ENCODE measurements around the gene SERPINB7.

The SERPINB7 gene

GRCh38 chr18:63779386-63779785 is 4.2 kb downstream of the SERPINB7 start:
- no peak for DNase-seq
- in situ Hi-C loops (cut with HindIII; ENCODE audit: low pct_ligation_motif_present, low pct_unique_long_range_greater_than_20kb, low sequenced_read_pairs) = no loop called here

- in situ Hi-C loops (cut with HindIII; ENCODE audit: low pct_ligation_motif_present, low pct_unique_long_range_greater_than_20kb, low sequenced_read_pairs) = no loop called here
- DNase-seq = no peak
These were observed 8.2 kb downstream of the SERPINB7 start for GRCh38 chr18:63783394-63783793.

GRCh38 chr18:63784787-63785452 is 9.7 kb downstream of the SERPINB7 start:
- in situ Hi-C loops (cut with HindIII; ENCODE audit: low pct_ligation_motif_present, low pct_unique_long_range_greater_than_20kb, low sequenced_read_pairs) = no loop called here
- DNase-seq = no peak

DNA sequence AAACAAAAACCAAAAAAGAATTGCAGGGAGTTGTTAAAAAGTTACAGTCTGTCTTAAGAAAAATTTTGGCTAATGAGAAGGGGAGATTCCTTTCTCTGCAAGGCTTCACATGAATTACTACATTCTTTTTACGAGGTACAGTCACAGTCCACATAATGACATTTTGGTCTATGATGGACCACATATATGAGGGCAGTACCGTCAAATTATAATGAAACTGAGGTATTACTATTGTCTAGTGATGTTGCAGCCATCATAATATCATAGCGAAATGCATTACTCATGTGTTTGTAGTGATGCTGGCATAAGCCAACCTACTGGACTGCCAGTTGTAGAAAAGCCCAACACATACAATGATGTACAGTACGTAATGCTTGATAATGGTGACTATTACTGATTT is 12.5 kb downstream of the SERPINB7 start:
- DNase-seq = no peak
- in situ Hi-C loops (cut with HindIII; ENCODE audit: low pct_ligation_motif_present, low pct_unique_long_range_greater_than_20kb, low sequenced_read_pairs) = no loop called here

DNA sequence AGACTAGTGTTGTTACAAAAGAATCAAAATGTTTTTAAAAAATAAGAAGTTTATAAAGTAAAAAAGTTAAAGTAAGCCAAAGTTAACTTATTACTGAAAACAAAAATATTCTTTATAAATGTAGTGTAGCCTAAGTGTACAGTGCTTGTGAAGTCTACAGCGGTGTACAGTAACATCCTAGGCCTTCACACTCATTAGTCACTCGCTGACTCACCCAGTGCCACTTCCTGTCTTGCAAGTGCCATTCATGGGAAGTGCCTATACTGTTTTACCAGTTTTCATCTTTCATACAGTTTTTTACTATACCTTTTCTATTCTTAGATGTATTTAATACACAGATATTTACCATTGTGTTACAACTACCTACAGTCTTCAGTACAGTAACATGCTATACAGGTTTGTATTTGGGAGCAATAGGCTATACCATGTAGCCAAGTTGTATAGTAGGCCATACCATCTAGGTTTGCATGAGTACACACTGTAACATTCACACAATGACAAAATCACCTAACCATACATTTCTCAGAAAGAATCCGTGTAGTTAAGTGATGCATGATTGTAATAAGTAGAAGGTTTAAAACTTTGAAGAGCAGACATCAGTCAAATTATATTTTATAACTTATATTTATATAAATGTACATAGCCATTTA is 13.4 kb downstream of the SERPINB7 start:
- DNase-seq = peak; percentile 71
- in situ Hi-C loops (cut with HindIII; ENCODE audit: low pct_ligation_motif_present, low pct_unique_long_range_greater_than_20kb, low sequenced_read_pairs) = no loop called here

DNA sequence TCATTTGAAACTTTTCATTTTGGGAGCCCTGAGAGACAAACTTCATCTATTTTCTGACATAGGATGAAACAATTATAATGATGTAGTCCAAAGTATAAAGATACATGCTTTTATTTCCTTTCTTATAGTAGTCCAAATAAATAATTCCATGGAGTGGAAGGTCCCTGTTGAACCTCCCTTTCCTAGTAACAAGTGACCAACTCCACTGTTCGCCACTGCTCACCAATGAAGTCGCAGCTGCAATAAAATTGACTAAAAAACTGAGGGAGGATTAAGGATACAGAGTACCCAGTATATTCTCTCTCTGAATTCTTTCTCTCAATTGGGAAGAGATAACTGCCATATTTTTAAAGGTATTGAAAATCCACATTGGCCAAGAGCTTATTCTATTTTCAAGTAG is 14.1 kb downstream of the SERPINB7 start:
- no peak for DNase-seq
- in situ Hi-C loops (cut with HindIII; ENCODE audit: low pct_ligation_motif_present, low pct_unique_long_range_greater_than_20kb, low sequenced_read_pairs) = no loop called here

DNA sequence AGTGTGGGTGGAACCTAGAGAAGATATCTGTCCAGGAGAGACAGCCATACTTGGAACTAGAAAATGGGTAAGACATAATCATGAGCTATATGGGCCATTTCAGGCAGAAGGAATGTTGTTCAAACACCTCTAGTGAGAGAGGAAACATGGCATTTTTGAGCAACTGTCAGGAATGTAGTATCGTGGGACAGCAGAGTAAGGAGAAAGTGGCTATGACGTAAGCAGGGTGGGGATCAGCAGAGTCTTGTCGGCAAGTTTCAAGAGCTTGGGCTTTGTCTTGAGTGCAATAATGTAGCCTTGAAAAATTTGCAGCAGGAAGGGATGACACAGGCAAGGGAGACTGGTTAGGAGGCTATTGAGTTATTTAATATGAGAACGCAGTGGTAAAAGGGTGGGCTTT is 20.4 kb downstream of the SERPINB7 start:
- in situ Hi-C loops (cut with HindIII; ENCODE audit: low pct_ligation_motif_present, low pct_unique_long_range_greater_than_20kb, low sequenced_read_pairs) = no loop called here
- DNase-seq = no peak

GRCh38 chr18:63799189-63799588 is 24.0 kb downstream of the SERPINB7 start:
- no peak for DNase-seq
- in situ Hi-C loops (cut with HindIII; ENCODE audit: low pct_ligation_motif_present, low pct_unique_long_range_greater_than_20kb, low sequenced_read_pairs) = no loop called here

- DNase-seq = no peak
- in situ Hi-C loops (cut with HindIII; ENCODE audit: low pct_ligation_motif_present, low pct_unique_long_range_greater_than_20kb, low sequenced_read_pairs) = no loop called here
These were observed 26.1 kb downstream of the SERPINB7 start for GRCh38 chr18:63801343-63801742.

DNA sequence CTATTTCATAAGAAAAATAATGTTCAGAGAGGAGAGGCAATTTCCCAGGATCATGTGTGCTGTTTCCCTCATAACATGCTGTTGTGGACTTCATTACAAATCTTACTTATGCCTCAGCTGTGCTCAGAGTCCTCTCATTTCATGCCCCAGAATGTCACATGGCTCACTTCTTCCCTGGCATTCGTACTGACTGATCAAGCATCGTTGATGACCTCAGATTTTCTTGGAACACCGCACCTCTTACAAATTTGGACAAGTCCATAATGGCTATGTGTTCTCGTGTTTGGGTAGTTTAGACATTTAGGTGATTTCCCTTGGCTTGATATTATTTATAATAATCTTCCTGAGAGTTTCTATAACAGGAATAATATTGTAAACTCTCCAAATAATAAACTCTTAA is 32.9 kb downstream of the SERPINB7 start:
- DNase-seq = no peak
- in situ Hi-C loops (cut with HindIII; ENCODE audit: low pct_ligation_motif_present, low pct_unique_long_range_greater_than_20kb, low sequenced_read_pairs) = no loop called here

GRCh38 chr18:63817441-63818051 is 42.3 kb downstream of the SERPINB7 start:
- no peak for DNase-seq

GRCh38 chr18:63818212-63818611 is 43.0 kb downstream of the SERPINB7 start:
- no peak for DNase-seq
- in situ Hi-C loops (cut with HindIII; ENCODE audit: low pct_ligation_motif_present, low pct_unique_long_range_greater_than_20kb, low sequenced_read_pairs) = no loop called here

More at GRCh38 chr18:63817441-63818051, 42.3 kb downstream of the SERPINB7 start:
- in situ Hi-C loops (cut with HindIII; ENCODE audit: low pct_ligation_motif_present, low pct_unique_long_range_greater_than_20kb, low sequenced_read_pairs) = no loop called here

DNA sequence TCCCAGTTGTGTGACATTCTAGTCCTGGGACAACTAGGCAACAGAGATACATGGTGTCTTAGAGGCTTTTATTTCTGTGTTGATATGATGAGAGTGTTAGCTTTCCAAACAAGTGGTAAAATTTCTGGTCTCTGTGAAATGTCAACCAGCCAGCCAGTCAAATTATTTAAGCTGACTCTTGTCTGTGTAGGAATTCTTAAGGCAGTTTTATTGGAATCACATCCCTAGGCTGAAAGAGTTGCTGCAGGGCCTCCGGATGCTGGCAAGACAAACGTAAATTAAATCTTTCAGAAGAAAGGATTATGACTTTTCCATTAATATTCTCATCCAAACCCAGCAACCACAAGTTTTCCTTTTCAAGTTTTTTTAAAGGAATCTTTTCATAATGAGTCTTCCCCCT is 44.6 kb downstream of the SERPINB7 start:
- no peak for DNase-seq
- in situ Hi-C loops (cut with HindIII; ENCODE audit: low pct_ligation_motif_present, low pct_unique_long_range_greater_than_20kb, low sequenced_read_pairs) = no loop called here

- no peak for DNase-seq
- in situ Hi-C loops (cut with HindIII; ENCODE audit: low pct_ligation_motif_present, low pct_unique_long_range_greater_than_20kb, low sequenced_read_pairs) = no loop called here
These were observed 45.5 kb downstream of the SERPINB7 start for GRCh38 chr18:63820694-63821093.

DNA sequence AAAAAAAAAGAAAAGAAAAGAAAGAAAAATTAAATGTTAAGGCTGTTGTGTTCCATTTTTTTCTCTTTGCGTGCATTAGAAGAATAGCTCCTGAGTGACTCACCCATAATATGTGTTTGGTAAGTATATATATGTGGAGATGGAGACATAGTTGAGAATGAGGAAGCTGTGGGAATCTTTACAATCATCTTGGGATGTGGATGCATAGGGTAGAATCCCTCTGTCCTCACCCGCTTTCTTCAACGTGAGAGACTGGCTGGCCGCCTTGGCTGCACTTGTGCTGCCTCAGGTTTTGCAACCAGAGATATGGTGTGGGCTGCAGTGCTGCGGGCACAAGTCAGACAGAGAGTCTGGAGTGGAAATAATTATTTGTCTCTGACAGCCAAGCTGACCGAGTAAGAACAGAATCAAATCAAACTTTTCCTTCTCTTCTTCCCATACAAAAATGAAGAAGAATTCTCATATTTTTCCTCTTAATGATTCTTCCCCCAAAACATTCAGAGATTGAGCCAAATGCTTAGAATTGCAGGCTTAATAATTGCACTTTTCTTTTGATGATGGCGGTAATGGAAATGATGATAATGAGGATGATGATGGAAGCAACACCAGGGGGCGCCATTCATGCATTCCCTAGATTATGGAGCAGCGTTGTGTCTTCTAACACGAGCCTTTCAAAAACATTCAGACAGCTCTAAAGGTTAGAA is 48.5 kb downstream of the SERPINB7 start:
- peak; percentile 13 for DNase-seq
- in situ Hi-C loops (cut with HindIII; ENCODE audit: low pct_ligation_motif_present, low pct_unique_long_range_greater_than_20kb, low sequenced_read_pairs) = no loop called here

DNA sequence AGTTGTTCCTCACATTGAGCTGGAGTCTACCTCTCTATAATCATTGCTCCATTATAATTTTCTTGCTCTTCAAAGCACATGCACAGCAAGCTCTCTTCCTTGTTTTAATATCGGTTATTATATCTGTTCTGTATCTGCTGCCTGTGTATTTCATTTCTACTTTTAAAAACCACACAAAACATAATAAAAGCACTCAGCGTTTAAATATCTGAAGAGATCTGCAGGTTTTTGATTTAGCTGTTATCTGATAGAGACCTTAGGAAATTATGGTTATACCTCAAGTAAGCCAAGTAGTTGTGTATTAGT is 49.0 kb downstream of the SERPINB7 start:
- in situ Hi-C loops (cut with HindIII; ENCODE audit: low pct_ligation_motif_present, low pct_unique_long_range_greater_than_20kb, low sequenced_read_pairs) = no loop called here
- DNase-seq = no peak

DNA sequence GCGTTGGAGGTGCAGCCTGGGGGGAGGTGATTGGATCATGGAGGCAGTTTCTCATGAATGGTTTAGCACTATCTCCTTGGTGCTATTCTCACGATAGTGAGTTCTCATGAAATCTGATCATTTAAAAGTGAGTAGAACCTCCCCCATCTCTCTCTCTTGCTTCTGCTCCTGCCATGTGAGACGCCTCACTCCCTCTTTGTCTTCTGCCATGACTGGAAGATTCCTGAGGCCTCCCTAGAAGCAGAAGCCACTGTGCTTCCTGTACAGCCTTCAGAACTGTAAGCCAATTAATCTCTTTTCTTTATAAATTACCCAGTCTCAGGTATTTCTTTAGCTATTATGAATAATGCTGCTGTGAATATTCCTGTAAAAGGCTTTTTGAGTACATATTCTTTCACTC is 52.9 kb downstream of the SERPINB7 start:
- in situ Hi-C loops (cut with HindIII; ENCODE audit: low pct_ligation_motif_present, low pct_unique_long_range_greater_than_20kb, low sequenced_read_pairs) = no loop called here
- DNase-seq = no peak

DNA sequence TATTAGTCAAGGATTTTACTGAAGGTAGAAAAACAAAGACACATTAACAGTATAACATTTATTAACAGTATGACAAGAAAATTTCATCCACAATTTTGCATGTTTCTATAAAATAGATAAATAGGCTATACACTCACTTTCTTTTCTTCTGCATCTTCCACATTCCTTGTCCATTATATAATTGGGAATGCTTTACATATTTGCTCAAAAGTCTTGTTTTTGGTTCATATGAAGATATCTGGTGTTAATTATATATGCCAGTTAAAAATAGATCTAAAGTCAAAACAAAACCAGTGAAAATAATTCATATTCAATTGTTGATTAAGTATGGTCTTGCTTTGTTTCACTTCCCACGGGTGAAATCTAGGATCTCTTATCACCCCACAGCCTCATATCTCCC is 53.4 kb downstream of the SERPINB7 start:
- in situ Hi-C loops (cut with HindIII; ENCODE audit: low pct_ligation_motif_present, low pct_unique_long_range_greater_than_20kb, low sequenced_read_pairs) = no loop called here
- DNase-seq = no peak

- in situ Hi-C loops (cut with HindIII; ENCODE audit: low pct_ligation_motif_present, low pct_unique_long_range_greater_than_20kb, low sequenced_read_pairs) = no loop called here
- DNase-seq = no peak
These were observed 54.7 kb downstream of the SERPINB7 start for GRCh38 chr18:63829886-63830285.
